Stimulated activated CD8-positive, alpha-beta memory T cell treated with anti-CD3 and anti-CD28 coated beads, Interleukin-4, amount 100 ng/mL, for 1 hour (primary cell): Measurements from ENCODE around the gene GFAP.

ENCODE experiments used
- DNase-seq, 2 donors: peaks; one replicate each; pipeline ENCODE4 v3.0.0-alpha.2; 2020; ENCODE audit warnings: low read depth in 2 of 2, low spot score in 1 of 2

GFAP gene

DNA sequence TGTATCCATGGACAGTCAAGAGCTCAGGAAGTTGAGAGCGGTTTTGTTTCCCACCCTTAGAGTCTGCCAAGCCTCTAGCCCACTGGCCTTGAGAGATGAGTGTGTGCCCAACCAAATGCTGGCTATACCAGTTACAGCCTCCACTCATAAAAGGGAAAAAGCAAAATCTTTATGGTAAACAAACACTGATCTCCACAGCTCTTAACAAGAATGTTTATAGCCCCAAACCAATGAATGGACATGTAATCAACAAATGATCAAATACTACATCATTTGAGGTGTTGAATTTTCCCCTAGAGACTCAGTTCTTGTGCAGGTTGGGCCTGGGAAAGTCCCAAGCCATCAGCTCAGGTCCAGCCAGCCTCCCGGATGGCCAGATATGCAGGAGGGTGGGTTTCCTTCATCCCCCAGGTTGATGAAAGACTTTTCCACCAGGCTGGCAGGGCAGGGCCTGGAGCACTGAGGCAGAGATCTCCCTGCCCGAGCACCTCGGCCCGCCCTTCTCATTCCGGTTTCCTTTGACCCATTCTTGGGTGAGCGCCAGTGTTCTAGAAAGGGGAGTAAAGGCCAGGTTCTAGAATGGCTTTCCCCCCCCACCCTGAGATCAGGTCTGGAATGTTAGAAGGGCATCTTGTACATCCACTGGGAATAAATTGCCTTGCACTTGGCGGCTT is 12.2 kb downstream of the GFAP start:
- DNase-seq, result no peak

DNA sequence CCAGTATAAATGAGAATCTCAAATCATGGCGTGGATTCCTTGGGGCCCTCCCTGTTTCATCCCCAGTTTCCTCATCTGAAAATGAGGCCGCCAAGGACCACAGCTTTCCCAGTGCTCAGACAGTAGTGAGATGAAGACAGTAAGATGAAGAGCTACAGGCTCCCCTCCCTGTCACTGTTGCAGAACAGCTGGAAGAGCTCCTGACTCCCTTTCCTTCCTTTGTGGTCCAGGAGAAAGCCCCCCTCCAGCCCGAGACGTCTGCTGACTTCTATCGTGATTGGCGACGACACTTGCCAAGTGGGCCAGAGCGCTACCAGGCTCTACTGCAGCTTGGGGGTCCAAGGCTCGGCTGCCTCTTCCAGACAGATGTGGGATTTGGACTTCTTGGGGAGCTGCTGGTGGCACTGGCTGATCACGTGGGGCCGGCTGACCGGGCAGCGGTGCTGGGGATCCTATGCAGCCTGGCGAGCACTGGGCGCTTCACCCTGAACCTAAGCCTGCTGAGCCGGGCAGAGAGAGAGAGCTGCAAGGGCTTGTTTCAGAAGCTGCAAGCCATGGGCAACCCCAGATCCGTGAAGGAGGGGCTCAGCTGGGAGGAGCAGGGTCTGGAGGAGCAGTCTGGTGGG is 13.1 kb downstream of the GFAP start:
- DNase-seq, result no peak

DNA sequence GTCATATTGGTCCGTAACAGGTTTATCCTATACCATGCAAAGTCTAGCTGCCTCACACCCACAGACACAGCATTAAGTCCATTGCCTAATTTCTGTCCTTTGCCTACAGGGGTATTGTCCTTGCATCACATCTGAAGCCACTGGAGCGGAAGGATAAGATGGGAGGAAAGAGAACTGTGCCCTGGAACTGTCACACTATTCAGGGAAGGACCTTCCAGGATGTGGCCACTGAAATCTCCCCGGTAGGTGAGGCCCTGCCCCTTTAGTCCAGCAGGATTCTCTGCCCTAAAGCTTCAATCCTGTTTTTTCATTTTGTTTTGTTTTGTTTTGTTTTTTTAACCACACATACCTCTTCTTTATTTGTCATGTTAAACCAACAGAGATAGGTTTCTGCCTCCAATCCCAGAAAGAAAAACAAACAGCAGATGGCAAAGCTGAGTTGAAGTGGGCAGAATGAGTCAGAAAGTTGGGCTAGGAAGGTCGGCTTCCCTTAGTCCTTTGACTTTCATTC is 13.8 kb downstream of the GFAP start:
- no peak for DNase-seq

DNA sequence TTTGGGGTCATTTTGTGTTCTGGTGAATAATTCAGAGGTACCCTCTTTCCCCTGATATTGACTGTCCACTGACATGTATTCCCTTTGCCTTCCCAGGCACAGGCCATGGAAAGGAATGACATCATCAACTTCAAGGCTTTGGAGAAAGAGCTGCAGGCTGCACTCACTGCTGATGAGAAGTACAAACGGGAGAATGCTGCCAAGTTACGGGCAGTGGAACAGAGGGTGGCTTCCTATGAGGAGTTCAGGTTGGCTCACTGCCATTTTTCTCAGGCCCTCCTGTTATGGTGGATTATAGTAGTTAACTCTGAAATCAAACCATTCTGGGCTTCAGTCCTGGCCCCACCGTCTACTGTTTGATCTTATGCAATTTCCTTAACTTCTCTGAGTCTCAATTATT is 14.4 kb downstream of the GFAP start:
- DNase-seq, result no peak

DNA sequence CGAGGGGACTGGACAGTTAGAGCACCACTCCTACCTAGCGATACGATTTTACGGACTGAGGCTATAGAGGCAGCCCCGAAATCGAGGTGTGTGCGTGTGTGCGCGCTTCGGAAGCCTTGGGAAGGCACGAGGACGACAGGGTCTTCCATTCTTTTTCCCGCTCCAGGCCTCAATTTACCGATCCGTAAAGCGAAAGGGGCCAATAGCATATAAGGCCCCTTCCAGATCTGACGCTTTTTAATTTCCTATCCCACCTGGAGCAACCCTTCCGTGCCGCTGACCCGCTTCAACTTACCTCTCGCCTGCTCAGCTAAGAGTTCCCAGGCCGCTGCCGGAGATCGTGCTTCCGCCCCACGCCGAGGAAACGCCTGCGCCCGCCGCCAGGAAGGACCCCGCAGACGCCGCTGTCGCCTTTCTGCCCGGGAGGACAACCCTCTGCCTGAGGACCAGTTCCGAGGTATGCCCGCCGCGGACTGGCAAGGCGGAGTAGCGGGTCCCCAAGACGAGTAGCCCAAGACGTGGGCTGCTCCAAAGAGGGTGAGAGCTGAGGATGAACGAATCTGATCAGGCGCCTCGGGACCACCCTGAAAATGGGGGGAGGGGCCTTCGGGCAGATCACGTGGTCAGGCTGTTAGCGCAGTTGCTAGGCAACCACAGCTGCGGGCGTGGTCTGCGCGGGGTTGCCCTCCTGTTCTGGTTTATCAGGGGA is 16.1 kb downstream of the GFAP start, which contains the start of gene EFTUD2:
TSS of gene EFTUD2 (minus strand) at position 372 of the 709 bp plus-strand sequence. CDS start 4,924 bp downstream, outside the sequence.
- peak; percentile 86 for DNase-seq

DNA sequence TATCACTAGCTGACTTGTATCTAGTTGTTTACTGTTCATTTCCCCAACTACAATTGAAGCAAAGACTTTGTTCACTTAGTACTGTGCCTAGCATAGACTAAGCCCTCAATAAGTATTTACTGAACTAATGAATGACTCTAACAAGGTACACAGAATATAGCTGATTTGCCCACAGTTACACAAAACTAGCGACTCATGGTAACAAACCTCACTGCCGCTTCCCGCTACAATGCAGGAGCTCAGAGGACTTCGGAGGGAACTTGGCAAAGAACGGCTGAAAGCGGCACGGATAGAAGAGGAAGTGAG is 16.6 kb downstream of the GFAP start:
- DNase-seq, result no peak

DNA sequence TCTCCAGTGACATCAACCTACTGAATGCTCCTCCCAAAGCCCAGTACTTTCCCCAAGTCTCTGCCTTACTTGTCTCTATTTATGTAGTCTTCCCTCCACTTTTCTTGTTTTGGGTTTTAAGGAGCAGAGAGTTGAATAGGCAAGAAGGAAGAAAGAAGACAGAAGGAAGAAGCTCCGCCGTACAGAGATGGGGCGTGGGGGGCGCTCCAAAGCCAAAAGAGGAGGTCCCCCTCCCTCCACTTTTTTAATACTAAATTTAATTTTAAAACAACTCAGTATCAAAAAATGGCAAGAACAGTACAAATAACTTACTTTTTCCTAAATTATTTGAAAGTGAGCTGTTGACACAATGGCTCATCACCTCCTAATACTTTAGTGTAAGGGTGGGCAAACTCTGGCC is 20.7 kb downstream of the GFAP start:
- no peak for DNase-seq

DNA sequence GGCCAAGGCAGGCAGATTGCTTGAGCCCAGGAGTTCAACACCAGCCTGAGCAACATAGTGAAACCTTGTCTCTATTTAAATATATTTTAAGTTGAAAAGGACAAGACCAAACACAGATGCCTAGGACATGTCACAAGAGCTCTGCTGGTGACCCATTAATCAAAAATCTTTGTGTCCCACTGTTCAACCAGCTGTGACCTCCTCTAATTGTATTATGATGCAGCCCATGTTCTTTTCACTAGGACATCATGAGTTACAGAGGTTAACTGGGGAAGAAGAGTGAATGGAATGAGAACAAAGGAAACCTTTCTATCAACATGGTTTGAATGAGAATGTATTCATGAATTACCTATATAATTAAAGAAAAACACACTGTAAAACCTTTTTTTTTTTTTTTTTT is 23.1 kb downstream of the GFAP start:
- no peak for DNase-seq

DNA sequence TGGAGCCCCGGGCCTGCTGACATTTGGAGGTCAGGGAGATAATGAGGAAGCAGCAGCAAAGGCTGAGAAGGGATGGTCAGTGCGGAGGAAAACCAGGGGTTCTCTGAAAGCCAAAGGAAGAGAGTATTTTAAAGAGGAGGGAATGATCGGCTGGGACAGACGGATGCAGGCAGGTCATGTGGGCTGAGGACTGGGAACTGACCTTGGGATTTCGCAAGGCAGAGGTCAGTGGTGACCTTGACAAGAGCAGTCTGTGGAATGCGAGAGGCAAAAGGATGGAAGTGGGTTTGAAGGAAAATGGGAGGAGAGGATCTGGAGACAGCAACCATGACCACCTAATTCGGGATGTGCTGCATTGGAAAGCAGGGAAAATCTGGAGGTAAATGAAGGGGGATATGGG is 26.3 kb downstream of the GFAP start:
- no peak for DNase-seq

DNA sequence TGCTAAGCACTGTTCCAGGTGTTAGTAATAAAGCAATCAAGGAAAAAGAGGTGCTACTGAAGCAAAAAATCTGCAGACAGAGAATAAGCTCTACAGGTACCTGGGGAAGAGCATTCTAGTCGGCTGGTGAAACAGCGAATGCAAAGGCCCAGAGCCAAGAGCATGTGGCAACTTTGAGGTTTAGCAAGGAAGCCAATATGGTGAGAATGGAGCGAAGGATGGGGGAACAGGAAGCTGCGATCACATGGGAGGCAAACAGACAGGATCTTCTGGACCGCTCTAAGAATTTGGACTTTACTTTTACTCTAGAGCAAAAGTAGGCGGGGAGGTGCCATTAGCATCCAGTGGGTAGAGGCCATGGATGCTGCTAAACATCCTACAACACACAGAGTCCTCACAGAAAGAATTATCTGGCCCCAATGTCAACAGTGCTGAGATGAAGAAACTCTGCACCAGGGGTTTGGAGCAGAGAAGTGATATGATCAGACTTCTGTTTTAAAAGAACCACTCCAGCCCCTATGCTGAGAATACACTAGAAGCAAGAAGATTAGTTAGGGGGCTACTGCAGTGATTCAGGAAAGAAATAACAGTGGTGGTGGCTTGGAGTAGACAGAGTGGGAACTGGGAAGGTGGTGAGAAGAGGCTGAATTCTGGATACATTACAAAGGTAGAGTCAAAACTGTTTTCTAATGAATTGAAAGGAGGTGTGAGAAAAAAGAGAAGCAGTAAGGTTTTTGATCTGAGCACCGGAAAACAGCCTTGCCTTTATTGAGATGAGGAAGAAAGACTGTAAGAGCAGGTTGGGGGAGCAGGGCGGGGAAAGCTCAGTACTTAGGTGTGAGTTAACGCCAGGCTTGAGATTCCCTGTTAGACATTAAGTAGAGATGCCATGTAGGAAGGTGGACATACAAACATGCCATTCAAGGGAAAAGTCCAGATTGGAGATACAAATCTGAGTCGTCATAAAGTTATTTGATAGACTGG is 27.0 kb downstream of the GFAP start:
- DNase-seq, result no peak

DNA sequence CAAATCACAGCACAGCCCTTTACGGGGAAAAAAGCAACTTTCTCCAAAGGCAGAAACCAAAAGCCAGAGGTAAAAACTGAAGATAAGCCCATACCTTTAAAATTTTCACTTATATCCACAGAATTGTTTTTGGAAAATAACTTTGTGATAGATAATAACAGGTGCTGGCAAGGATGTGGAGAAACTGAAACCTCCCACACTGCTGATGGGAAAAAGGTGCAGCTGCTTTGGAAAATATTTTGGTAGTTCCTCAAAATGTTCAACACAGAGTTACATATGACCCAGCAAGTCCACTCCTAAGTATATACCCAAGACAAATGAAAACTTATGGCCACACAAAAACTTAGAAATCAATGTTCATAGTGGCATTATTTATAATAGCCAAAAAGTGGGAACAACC is 28.3 kb downstream of the GFAP start:
- no peak for DNase-seq

DNA sequence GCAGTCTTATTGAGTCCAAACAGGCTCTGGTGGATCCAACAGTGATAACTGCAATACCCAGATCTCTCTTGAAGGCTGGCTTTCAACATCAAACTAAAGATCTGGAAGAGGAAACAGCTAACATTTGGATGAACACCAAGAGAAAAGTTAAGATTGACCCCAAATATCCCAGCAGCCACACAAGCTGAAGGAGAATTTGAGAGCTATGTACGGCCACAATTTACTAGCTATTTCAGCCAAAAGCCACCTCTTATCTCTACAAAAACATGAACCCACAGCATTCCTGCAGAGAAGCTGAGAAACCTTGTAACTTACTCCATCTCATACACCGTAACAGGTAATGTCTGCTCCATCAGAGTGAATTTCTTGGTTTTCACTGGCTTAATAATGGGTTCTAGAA is 30.4 kb downstream of the GFAP start:
- DNase-seq, result no peak

DNA sequence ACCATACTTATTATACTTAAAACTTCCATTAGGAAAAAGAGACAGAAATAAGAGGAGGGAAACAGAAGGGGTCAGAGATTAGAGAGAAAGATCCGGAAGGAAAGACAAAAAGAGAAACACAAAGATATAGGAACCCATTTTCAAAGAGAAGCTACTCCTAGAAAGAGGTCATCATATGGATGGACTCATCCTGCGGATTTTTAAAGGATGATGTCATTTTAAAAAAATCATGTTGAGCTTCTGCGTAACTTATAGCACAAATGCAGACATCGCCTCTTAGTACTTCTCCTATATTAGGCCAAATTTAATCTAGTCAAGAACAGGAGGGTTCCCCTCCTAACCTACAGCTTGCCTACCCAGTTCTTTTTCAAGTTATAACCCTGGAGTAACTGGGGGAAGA is 34.2 kb downstream of the GFAP start:
- no peak for DNase-seq

DNA sequence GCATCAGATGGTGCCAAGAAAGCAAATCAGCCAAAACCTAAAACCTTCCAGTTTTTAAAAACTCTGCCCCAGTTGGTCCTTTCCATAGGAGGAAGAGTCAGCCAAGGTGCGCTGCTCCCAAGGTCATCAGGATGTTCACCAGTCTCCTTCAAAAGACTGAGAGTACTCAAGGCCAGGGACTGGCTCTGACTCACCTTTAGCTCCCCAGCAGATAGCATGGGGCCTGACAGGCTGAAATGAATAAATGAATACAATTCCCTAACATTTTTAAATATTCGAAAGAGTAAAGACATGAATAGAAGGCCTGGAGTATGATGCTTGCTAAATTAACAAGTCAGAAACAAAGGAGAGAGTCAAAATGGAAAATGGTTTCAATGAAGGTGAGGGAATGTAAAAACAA is 35.2 kb downstream of the GFAP start:
- no peak for DNase-seq

DNA sequence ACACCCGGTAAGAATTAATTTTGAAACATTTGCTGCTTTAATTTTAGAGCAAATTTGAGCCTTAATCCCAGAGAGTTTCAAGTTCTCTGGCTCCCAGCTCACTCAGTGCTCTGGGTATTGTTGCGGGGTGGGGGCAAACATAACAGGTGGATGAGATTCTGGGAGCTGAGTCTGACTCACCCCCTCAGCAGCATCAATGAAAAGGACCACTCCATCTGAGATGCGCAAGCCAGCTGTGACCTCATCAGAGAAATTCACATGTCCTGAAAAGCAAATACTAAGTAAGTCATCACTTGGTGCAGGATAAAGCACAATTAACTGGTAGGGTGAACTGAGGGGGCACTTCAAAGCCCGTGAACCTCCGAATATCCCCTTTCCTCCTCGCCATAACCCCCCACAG is 35.9 kb downstream of the GFAP start:
- no peak for DNase-seq

DNA sequence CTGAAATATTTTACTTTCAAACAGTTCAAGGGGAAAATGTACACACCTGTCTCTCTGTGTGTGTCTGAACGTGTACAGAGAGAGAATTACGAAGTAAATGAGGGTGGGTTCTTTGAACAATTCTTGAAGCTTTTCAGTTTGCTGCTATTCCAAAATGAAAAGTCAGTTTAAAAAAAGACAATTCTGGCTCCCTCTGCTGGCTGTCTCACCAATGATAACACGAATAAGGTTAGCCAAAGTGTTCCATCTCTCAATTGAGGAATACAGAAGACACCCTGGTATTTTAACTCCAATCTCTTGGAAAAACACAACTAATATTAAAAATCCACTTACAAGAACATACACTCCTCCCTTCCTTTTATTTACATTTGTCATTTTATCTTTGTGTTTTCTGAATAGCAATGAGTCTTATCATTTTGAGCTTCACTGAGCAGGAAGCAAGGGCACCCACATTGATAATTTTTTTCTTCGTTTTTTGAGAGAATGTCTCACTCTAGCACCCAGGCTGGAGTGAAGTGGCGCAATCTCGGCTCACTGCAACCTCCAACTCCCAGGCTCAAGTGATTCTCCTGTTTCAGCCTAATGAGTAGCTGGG is 36.6 kb downstream of the GFAP start:
- DNase-seq, result no peak

DNA sequence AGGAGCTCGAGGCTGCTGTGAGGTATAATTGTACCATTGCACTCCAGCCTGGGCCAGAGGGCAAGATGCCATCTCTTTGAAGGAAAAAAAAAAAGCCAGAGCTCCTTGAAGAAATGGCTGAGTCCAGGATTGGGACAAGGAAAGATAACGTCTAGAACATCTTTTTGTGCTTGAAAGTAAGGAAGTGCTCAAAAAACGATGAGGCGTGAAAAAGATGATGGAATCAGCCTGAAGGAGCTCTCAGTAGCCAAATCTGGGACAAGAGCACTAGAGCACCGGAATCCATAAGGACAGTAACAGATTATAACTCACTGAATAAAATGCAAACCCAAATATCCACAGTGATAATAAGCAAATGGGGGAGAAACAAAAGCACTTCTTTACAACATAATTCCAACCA is 38.2 kb downstream of the GFAP start:
- no peak for DNase-seq

DNA sequence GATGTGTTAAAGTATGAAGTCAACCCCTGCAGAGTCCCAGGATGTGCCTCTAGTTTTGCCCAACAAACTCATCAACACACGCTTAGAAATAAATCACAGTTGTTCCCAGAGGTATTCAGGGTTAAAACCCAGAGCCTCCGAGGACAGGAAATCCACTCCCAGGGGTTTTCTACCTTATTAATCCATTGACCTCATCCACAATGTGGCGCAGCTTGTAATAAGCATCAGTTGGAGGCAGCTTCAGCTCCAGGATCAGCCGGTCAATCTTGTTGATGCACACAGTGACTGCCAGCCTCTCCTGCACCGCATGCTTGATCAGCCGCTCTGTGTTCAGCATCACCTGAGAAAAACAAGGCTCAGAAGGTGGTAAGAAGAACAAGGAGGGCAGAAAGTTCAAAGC is 39.5 kb downstream of the GFAP start:
- no peak for DNase-seq

DNA sequence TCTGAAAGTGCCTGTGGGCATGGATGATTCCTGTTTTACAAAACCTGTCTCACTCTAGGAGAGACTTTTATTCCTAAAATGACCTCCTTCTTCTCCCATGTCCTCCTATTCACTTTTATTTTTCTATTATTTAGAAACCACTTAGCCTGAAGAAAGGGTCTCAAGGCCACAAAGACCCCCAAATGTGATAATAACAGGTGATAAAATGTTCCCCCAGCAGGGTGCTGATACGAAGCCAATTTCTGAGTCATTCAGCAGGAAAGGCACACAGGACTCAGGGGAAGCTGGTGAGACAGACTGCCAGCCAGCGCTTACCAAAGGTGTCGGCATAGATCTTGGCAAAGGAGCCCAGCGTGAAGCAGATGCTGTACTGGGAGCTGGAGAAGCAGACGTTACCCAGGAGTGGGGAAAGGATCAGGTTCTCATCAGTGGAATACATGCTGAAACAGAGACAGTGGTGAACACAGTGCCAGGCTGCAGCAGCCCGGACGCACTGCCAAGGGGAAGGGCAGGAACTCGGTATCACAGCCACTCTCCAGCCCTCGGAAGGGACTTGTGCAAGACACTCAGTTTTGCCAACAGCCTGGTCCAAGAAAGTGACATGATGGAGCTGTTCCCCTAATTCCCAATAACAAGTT is 43.0 kb downstream of the GFAP start:
- no peak for DNase-seq

DNA sequence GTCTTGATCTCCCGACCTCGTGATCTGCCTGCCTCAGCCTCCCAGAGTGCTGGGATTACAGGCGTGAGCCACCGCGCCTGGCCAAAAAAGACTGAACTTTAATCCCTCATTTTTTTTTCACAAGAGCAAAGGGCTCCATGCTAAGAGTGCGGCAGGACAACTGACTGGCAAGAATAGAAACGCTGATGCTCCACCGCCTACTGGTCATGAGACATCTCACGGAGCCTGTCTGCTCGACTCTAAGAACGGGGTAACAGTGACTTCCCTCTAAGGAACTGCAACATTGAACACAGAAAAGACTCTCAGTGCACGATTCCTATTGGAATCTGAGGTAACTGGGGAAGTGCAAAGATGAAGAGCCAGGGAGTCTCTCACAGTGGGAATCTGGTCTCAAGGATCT is 43.7 kb downstream of the GFAP start:
- no peak for DNase-seq
